HG03432 (cell line): Measurements from ENCODE around the gene TBC1D4.
"Not testable (repeated sequence)": the region's sequence is repeated elsewhere in the genome, so short reads cannot be mapped to it uniquely, and the experiment has no call there.

Source experiments
- ATAC-seq: cut with Tn5 transposase; IDR thresholded peaks from one replicate; pipeline ENCODE4 v1.9.1; 2021; ENCODE audit warnings: mild to moderate bottlenecking, moderate library complexity; ENCODE audit not compliant: unreplicated experiment

The TBC1D4 gene

GRCh38 chr13:75455962-75456361 is 26.0 kb downstream of the TBC1D4 start:
- ATAC-seq: no peak

- ATAC-seq: no peak
These were observed 27.5 kb downstream of the TBC1D4 start for GRCh38 chr13:75454497-75454896.

- no peak for ATAC-seq
These were observed 29.4 kb downstream of the TBC1D4 start for GRCh38 chr13:75452564-75452963.

GRCh38 chr13:75447493-75447892 is 34.5 kb downstream of the TBC1D4 start:
- no peak for ATAC-seq

- ATAC-seq: no peak
These were observed 35.1 kb downstream of the TBC1D4 start for GRCh38 chr13:75446874-75447273.

- no peak for ATAC-seq
These were observed 36.1 kb downstream of the TBC1D4 start for GRCh38 chr13:75445717-75446499.

GRCh38 chr13:75444016-75444415 is 38.0 kb downstream of the TBC1D4 start:
- no peak for ATAC-seq

GRCh38 chr13:75443356-75443958 is 38.5 kb downstream of the TBC1D4 start:
- no peak for ATAC-seq

- ATAC-seq: no peak
These were observed 39.2 kb downstream of the TBC1D4 start for GRCh38 chr13:75442736-75443234.

- ATAC-seq: no peak
These were observed 41.9 kb downstream of the TBC1D4 start for GRCh38 chr13:75440100-75440499.

- no peak for ATAC-seq
These were observed 44.2 kb downstream of the TBC1D4 start for GRCh38 chr13:75437582-75438318.

GRCh38 chr13:75434126-75434525 is 47.8 kb downstream of the TBC1D4 start:
- ATAC-seq: not testable (repeated sequence)

- no peak for ATAC-seq
These were observed 49.1 kb downstream of the TBC1D4 start for GRCh38 chr13:75432811-75433244.

- ATAC-seq: no peak
These were observed 49.9 kb downstream of the TBC1D4 start for GRCh38 chr13:75432045-75432444.

- no peak for ATAC-seq
These were observed 51.3 kb downstream of the TBC1D4 start for GRCh38 chr13:75430436-75431209.

GRCh38 chr13:75426421-75426820 is 55.5 kb downstream of the TBC1D4 start:
- ATAC-seq: no peak

- peak; percentile 88 for ATAC-seq
These were observed 56.6 kb downstream of the TBC1D4 start for GRCh38 chr13:75425216-75426009.

GRCh38 chr13:75423946-75424345 is 58.0 kb downstream of the TBC1D4 start:
- ATAC-seq: no peak

- ATAC-seq: no peak
These were observed 59.9 kb downstream of the TBC1D4 start for GRCh38 chr13:75422028-75422427.

- ATAC-seq: no peak
These were observed 60.8 kb downstream of the TBC1D4 start for GRCh38 chr13:75421133-75421532.
